HG03159 (cell line): ENCODE data around the gene SYNGR4.

Experiments
- ATAC-seq: cut with Tn5 transposase; IDR thresholded peaks from one replicate; pipeline ENCODE4 v1.9.1; 2021; ENCODE audit warnings: mild to moderate bottlenecking, moderate library complexity; ENCODE audit not compliant: unreplicated experiment

The SYNGR4 gene

DNA sequence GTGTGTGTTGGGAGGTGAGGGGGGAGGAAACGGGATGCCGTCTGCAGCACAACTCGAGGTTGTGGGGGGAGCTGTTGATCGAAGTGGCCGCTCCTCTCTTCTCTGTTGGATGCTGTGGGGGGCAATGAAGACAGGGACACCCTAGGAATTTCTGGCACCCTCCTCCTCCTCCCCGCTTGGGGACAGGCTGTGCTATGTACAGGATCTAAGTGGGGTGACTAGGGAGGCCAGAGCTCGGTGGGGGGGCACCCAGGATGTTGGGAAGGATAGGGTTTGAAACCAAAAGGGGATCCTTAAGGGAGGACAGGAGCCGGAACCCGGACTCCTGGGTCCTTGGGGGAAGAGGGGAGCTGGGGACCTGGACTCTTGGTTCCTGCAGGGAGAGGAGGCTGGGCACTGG is 31.3 kb downstream of the SYNGR4 start:
- ATAC-seq, result no peak

DNA sequence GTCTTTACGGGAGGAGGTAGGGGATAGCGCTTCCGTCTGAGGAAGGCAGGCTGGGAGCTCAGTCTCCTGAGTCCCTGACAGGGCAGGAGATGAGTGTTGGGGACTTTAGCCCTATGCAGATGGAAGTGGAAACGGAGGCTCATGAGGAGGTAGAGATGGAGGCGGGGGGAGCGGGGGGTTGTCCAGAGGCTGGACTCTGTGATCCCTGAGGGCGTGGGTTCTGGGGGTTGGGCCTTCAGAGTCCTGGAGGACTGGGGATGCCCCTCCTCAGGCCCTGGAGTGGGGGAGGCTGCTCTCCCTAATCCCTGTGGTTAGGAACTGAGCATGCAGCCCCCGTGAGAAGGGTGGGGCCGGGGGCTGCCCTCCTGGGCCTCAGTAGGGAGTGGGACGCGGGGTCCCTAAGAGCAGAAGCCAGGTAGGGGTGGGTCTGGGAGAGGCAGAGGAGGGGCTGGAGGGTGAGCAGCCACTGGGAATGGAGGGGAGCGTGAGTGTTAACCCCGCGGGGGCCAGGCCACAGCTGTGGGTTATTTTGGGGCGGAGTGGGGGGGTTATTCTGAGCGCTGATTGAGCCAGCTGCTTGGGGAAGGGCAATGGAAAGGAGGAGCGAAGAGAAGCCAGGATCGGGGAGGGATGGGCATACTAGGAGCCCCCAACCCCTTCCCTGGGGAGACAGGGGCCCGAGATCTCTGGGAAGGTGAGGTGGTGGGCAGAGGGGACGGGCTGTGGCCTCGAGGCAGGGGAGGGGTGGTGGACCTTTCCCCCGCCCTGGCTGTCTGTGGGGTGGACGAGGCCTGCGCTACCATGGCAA is 32.1 kb downstream of the SYNGR4 start:
- no peak for ATAC-seq

GRCh38 chr19:48396824-48397176 is 32.6 kb downstream of the SYNGR4 start:
- no peak for ATAC-seq

- ATAC-seq, result no peak
These were observed 33.3 kb downstream of the SYNGR4 start for GRCh38 chr19:48397263-48398101.

- ATAC-seq, result no peak
These were observed 33.9 kb downstream of the SYNGR4 start for GRCh38 chr19:48398102-48398374.

DNA sequence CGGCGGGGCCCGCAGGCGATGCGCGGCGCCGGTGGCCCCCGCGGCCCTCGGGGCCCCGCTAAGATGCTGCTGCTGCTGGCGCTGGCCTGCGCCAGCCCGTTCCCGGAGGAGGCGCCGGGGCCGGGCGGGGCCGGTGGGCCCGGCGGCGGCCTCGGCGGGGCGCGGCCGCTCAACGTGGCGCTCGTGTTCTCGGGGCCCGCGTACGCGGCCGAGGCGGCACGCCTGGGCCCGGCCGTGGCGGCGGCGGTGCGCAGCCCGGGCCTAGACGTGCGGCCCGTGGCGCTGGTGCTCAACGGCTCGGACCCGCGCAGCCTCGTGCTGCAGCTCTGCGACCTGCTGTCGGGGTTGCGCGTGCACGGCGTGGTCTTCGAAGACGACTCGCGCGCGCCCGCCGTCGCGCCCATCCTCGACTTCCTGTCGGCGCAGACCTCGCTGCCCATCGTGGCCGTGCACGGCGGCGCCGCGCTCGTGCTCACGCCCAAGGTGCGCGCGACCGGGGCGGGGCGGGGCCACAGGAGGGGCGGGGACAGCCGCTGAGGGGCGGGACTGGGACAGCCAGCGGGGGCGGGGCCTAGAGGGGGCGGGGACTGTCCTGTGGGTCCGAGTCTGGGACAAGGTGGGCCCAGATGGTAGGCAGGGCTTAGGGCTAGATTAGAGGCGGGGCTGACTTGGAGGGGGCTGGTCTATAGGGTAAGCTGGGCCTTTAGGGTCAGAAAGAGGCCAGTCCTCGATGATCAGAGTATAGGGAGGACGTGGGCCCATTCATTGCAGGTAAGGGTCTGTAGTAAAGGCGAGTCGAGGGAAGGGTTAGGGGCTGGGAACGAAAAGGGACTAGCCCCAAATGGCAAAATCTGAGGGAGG is 34.4 kb downstream of the SYNGR4 start:
- ATAC-seq, result peak; percentile 46

DNA sequence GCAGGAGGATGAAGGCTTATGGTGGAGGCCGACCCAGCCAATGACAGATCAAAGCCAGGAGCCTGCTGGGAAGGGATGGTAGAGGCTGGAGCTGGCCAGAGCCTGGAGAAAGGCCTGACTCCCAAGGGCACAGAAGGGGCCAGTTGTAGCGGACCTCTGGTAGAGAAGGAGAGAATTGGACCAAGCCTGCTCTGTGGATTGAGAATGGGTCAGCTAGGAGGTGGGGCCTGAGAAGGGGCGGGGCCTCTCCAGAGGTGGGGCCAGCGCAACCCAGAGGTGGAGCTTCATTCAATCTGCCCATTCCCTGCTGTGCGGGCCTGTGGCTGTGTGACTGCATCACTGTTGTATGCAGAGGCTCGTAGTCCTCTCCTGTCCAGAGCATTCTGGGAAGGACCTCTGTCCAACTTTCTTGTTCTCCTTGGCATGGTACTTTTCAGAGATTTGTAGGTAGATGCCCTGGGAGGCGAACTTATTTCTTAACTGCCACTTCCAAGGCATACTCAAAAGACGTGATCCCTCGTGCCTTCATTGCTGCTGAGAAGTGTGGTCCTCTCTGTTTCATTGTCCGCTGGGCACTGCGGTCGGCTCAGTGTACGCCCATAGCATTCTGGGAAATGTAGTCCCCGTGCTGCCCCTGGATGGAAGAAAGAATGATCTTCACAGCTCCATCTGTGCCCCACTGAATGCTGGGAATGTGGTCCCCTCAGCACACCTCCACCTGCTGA is 36.0 kb downstream of the SYNGR4 start:
- no peak for ATAC-seq

- no peak for ATAC-seq
These were observed 37.1 kb downstream of the SYNGR4 start for GRCh38 chr19:48401287-48401686.

GRCh38 chr19:48403606-48404005 is 39.4 kb downstream of the SYNGR4 start:
- ATAC-seq, result no peak

GRCh38 chr19:48405010-48405659 is 41.0 kb downstream of the SYNGR4 start:
- ATAC-seq, result no peak

DNA sequence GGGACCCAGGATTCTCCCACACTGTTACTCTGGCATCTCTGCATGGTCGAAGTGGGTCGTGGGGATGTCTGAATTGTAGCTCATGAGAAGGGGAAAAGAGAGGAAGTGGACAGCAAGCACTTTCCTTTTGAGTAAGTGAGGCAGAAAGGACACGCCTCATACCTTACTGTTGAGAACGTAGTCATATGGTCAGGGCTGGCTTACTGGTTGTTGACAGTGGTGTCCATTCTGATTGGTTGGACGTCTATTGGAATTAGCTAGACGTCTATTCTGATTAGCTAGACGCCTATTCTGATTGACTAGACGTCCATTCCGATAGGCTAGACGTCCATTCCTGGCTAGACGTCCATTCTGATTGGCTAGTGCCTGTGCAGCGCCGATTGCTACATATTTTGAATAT is 41.7 kb downstream of the SYNGR4 start:
- ATAC-seq, result no peak

DNA sequence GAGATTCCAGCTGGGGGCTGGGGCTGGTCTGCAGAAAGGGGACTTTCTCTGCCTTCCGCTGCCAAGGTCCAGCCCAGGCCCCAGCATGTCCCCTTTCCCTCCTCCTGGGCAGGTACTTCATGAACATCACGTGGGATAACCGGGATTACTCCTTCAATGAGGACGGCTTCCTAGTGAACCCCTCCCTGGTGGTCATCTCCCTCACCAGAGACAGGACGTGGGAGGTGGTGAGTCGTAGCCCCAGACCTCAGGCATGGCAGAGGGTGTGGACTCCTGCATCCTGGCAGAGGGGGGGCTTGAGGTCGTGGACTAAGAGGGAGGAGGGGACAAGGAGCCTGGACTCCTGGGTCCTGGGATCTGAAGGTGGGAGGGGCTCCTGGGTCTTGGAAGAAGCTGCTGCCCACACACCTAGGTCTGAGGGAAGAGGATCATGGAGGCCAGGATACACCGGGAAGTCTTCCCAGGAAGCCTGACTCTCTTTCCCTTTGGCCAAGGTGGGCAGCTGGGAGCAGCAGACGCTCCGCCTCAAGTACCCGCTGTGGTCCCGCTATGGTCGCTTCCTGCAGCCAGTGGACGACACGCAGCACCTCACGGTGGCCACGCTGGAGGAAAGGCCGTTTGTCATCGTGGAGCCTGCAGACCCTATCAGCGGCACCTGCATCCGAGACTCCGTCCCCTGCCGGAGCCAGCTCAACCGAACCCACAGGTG is 49.9 kb downstream of the SYNGR4 start:
- ATAC-seq, result no peak

GRCh38 chr19:48415395-48415794 is 51.2 kb downstream of the SYNGR4 start:
- ATAC-seq, result no peak

DNA sequence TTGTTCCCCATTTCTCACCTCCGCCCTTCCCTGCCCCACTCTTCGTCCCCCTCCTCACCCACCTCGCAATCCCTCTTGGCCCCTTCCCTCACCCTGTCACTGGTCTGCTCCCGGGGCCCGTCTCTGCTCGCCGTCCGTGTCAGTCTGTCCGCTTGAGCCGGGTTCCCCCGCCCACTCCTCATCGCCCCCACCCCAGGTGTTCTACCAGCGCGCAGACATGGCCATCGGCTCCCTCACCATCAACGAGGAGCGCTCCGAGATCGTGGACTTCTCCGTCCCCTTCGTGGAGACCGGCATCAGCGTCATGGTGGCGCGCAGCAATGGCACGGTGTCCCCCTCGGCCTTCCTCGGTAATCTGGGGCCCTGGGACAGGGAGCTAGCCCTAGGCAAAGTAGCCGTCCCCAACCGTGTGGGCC is 51.6 kb downstream of the SYNGR4 start:
- no peak for ATAC-seq

DNA sequence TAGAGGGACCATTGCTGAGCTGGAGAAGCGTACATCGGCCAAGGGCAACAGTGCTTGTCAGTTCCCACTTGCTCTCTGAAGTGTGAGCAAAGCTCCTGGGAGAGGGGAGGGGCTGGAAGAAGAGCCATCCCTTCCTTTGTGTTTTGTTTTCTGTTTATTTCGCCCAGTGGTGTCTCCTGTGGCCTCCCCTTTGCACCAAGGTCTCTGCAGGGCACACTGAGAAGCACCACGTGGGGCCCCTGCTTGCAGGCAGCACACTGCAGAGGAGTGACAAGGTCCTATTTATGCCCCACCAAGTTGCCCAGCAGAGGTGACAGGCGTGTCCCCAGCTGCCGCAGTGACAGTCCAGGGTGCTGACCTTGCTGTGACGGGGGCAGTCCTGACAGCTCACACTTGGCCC is 53.3 kb downstream of the SYNGR4 start:
- no peak for ATAC-seq

DNA sequence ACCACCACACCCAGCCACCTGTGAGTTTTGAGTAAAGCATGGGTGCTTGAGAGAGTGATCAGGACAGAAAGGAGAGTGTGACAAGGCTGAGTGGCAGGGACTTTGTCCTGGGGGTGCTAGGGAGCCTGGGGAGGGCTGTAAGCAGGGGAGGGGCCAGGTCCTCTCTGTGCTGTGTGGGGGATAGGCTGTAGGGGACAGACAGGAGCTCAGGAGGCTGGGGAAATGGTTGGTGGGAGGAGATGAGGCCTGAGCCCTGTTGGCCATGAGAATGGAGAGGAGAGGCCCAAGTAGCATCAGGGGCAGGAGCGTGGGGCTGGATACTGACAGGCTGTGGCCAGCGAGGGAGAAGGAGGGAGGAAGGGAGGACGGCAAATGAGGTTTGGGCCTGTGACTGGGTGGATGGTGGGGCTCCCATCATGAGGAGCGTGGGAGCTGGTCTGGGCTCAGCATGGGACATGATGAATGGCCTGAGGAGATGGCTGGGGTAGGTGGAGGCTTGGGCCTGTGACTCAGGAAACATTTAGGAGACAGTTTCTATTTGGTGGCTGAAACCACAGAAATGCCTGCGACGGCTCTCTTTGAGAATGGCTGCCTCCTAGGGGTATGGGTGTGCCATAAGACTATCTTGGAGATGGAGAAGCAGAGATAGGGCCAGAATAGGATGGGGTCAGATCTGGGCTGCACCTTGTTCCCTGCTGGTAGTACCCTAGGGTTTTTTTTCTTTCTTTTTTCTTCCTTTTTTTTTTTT is 54.3 kb downstream of the SYNGR4 start:
- ATAC-seq, result no peak

GRCh38 chr19:48419158-48419920 is 55.2 kb downstream of the SYNGR4 start:
- ATAC-seq, result no peak

GRCh38 chr19:48421548-48421947 is 57.4 kb downstream of the SYNGR4 start:
- no peak for ATAC-seq
